ENCODE results near the gene RGS6.

RGS6 gene

GRCh38 chr14:72314808-72315435, 382.7 kb downstream of the RGS6 start:
- no peak for DNase-seq (ENCODE audit: low read depth)

DNA sequence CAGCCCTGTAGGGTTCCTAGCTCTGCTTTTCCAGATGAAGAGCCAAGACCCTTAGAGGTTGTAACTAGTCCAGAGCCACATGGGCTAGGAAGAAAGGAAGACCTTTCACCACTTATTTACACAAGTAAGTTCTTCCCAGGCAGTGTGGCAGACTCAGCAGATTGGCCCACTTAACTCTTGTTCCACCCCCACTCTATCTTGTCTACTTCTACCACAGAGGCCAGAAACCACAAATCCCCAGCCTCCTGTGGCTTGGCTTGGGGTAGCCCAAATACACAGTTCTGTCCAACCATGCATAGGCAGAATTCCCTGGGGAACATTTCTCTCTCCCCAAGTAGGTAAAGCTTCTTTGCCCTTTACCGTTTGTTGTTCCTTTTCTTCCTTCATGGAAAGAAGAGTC, 383.5 kb downstream of the RGS6 start:
- DNase-seq (ENCODE audit: low read depth): no peak

DNA sequence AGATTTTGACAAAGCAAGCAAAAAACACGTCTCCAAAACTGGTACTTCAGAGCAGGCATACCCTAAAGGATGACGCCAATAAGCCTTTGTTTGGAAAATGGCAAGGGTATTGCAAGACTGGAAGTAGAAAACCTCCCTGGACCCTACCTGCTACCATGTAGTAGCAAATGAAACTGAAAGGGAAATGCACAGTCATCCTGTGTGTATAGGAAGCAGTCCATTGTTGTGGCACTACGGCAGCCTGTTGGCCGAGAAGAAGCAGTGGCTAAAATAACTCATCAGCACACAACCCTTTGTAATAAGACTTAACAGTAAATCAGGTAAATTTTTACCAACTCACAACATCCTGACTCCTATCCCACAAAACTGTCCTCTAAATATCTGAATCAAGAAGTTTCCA, 386.4 kb downstream of the RGS6 start:
- no peak for DNase-seq (ENCODE audit: low read depth)

GRCh38 chr14:72332046-72332445, 399.8 kb downstream of the RGS6 start:
- DNase-seq (ENCODE audit: low read depth): no peak

GRCh38 chr14:72332871-72333270, 400.6 kb downstream of the RGS6 start:
- no peak for DNase-seq (ENCODE audit: low read depth)

GRCh38 chr14:72333357-72333756, 401.1 kb downstream of the RGS6 start:
- no peak for DNase-seq (ENCODE audit: low read depth)

- DNase-seq (ENCODE audit: low read depth): no peak
These were observed 404.2 kb downstream of the RGS6 start for GRCh38 chr14:72336311-72336980.

- DNase-seq (ENCODE audit: low read depth): no peak
These were observed 409.0 kb downstream of the RGS6 start for GRCh38 chr14:72341237-72341636.

- no peak for DNase-seq (ENCODE audit: low read depth)
These were observed 409.5 kb downstream of the RGS6 start for GRCh38 chr14:72341686-72342085.

GRCh38 chr14:72347118-72347517, 414.9 kb downstream of the RGS6 start:
- DNase-seq (ENCODE audit: low read depth): no peak

DNA sequence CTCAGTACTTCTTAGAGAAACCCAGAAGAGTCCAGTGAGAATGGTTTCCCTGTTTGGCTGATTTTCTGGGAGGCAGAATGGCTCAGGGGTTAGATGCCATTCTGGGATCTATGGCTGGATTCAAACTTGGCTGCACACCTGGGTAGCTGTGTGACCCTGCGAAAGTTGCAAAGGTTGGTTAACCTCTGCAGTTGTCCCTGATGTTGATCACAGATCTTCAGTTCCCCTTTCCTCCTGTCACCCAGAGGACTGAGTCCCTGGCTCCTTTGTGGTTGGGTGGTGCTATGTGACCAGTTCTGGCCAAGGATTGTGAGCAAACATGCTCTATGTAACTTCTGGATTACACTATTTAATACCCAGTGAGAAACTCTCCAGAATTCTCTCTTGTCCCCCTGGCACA, 418.0 kb downstream of the RGS6 start:
- no peak for DNase-seq (ENCODE audit: low read depth)

GRCh38 chr14:72352012-72352411, 419.8 kb downstream of the RGS6 start:
- no peak for DNase-seq (ENCODE audit: low read depth)

DNA sequence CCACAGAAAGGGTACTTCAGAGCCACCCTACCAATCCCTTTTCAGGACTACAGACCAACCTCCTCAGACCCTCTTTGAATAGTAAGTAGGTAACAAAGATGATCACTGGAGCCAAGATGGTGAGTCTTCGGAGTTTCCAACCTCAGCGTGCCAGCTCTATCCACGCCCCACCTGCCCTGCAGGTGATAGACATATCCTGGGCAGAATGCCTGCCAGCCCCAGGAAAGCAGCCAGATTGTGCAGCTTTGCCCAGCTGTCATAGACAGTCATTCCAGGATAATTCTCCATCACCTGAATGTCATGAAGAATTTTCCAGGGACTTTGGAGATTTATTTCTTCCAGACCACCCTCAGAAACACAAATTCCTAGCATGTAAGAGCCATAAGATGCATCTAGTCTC, 434.4 kb downstream of the RGS6 start:
- DNase-seq (ENCODE audit: low read depth): no peak

- DNase-seq (ENCODE audit: low read depth): no peak
These were observed 436.9 kb downstream of the RGS6 start for GRCh38 chr14:72369106-72369505.

DNA sequence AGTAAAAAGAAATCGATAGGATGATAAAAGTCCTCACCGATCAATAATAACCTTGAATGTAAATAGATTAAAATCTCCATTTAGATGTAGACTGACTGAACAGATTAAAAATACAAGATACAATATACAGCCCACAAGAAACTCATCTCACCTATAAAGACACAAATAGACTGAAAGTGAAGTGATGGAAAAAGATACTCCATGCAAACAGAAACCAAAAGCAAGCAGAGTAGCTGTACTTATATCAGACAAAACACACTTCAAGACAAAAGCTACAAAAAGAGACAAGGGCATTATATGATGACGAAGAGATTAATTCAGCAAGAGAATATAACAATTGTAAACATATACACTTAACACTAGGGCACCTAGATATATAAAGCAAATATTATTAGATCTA, 444.8 kb downstream of the RGS6 start:
- DNase-seq (ENCODE audit: low read depth): no peak

GRCh38 chr14:72380456-72380855, 448.2 kb downstream of the RGS6 start:
- no peak for DNase-seq (ENCODE audit: low read depth)

GRCh38 chr14:72383865-72384264, 451.6 kb downstream of the RGS6 start:
- DNase-seq (ENCODE audit: low read depth): no peak

GRCh38 chr14:72387726-72388125, 455.5 kb downstream of the RGS6 start:
- DNase-seq (ENCODE audit: low read depth): no peak

DNA sequence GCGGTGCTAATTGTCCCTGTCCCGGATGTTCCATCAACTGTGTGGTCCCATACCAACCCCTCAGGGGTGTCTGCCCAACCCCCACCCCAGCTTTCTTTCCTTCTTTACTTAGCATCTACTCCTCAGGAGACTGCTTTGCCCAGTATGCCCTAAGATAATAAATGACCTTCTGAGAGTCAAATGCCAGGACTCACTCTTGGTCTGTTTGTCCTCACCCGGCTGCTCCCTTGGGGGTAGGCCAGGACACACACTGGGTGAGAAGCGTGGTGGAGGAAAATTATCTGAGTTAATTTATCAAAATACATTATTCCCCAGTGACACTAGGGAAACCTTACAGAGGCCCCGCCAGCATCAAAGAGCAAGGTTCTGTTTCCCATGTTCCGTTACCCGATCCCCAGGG, 457.0 kb downstream of the RGS6 start:
- DNase-seq (ENCODE audit: low read depth): no peak

DNA sequence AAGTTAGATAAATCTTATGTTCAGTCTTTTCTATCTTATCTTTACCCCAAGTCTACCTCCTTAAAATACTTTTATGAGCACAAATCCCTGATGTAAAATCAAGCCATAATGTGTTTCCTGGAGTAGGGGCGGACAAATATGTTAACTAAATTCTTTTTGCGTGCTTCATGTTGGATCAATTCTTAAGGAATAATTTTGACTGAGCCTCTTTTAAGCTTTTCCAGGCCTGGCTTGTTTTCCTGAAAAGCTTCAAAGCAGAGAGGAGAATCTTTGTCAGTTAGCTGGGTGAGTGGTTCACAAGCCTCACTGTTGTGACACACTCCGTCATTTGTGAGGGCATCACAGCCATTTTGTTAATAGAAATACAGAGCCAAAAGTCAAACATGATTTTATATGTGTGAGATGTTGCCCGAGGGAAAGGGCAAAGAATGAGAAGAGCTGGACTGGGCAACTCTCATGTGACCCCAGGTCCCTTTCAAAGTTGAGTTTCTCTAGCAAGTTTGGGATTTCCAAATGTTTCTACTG, 468.9 kb downstream of the RGS6 start:
- no peak for DNase-seq (ENCODE audit: low read depth)

- no peak for DNase-seq (ENCODE audit: low read depth)
These were observed 469.6 kb downstream of the RGS6 start for GRCh38 chr14:72401632-72402376.

DNA sequence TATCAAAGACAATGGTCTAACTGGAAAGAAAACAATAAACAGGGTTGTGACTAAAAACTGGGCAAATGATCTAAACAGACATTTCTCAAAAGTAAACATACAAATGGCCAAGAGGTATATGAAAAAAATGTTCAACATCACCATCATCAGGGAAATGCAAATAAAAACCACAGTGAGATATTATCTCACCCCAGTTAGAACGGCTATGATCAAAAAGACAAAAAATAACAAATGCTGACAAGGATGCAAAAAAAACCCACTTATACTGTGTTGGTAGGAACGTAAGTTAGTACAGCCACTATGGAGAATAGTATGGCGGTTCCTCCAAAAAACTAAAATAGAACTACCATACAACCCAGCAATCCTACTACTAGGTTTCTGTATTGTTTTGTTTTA, 470.1 kb downstream of the RGS6 start:
- no peak for DNase-seq (ENCODE audit: low read depth)

- DNase-seq (ENCODE audit: low read depth): no peak
These were observed 472.0 kb downstream of the RGS6 start for GRCh38 chr14:72404106-72404774.

Measured in stimulated activated CD8-positive, alpha-beta memory T cell treated with anti-CD3 and anti-CD28 coated beads, Interleukin-12 subunit alpha, Interleukin-12 subunit beta, amount 100 ng/mL, for 1 hour (primary cell).